UCSD-AML1 (cell line): ENCODE data around the gene ZMYM4.
"Not testable (repeated sequence)": the region's sequence is repeated elsewhere in the genome, so short reads cannot be mapped to it uniquely, and the experiment has no call there.

Source experiments
- DNase-seq: peaks from one replicate; lab custom pipeline; 2025; ENCODE audit not compliant: unreplicated experiment; lab: John Stamatoyannopoulos, UW

The ZMYM4 gene

DNA sequence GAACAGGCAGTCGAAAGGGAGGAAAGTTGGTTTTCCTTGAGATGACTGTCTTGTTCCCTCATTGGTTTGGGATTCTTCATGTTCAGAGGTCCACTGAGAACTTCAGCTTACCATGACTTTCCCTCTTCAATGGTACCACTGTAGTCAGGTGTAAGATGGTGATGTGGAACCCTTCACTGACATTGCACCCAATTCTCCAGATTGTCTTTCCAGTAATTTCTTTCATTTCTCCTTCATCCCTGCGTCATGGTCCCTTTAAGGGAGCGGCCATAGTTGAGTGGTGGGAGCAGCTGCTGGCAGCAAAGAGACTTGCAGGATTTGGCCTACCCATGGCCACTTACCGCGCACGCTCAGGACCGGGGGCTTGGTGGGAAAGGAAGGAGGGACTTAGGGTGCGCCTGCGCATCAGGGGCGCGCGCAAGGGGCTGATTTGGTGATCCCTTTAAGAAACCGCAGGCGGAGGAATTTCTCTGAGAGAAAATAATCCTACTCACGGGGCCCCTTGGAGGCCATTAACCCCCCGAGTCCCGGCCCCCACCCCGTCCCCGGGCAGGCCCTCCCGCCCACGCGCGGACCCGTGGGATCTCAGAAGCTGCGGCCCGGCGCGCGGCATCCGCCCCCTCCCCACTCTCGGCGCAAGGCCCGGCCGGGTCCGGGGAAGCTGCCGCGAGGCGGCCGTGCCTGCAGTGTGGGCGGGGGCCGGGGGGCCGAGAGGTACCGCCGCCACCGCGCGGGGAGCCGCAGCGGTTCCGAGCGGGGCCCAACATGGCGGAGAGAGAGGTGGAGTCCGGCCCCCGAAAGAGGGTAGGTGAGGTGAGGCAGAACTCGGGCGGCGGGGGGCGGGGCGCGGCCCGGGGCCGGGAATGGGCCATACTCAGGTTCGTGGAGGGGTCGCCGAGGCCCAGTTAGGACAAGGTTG is at the start of gene ZMYM4:
ZMYM4 (plus strand) TSS at position 428 of the 919 bp plus-strand sequence; CDS start at position 766, 338 bp downstream.
- DNase-seq, result peak; percentile 95

DNA sequence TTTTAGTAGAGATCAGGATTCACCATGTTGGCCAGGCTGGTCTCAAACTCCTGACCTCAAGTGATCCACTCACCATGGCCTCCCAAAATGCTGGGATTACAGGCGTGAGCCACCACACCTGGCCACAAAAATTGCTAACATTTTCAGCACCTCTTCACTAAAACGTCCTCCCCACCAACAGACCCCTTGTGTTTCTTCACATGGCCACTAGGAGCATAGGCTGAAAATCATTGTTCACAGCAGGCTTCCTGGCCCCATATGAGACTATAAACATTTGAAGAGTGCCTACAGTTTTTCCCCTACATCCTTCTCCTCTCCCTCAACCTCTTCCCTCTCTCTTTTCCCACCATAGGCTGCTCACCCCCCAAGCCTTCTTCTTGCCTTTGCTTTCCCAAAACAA is 47.5 kb upstream of the ZMYM4 start:
- DNase-seq, result no peak

DNA sequence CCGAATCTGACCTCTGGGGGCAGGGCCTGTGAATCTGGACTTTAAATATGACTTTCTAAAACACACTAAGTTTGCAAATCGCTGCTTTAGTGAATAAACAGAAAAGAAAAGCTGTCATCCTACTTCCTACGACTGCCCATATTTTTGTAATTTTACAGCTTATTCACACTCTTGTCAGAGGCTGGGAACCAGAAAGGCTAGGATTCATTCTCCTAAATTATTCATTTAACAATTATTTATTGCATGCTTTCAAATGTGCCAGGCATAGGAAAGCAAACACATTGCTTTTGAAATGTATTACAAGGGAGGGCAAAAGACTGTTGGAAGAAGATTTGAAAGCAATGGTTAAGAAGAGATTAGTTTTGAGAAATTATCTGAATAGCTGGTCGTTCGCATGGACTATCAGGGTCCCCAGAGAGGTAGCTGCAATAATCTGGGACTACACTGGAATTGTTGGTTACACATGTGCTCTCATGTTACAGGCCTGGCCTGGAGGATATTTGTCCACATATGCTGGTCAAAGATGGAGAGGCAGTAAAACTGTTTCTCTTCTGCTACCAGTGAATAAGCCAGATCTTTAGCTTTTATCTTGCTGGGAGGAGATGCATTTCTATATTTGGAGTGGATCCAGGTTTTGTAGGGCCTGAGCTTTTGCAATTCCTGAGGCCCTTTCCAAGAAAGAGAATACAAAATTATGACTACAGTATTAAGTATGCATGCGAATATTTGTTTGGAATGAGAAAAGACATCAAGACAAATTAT is 46.0 kb upstream of the ZMYM4 start:
- no peak for DNase-seq

DNA sequence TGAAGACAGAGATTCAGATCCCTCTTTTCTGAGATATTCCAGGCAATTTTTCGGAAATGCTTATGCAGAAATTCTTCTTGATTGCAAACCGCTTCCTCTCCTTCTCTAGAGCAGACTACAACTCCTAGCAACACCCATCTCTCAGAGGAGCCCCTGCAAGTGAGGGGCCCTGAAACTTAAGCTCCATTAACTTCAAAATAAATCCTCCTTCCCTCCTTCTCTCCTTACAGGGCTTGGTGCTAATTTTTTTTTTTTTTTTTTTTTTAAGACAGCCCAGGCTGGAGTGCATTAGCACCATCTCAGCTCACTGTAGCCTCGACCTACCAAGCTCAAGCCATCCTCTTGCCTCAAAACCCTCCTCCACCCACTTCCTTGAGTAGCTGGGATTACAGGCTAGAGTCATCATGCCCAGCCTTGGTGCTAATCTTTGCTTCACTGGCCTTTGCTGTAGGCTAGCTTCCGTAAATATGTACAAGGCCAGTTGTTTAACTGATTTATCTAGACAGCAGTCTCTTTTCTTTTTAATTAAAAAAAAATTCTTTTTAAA is 45.4 kb upstream of the ZMYM4 start:
- no peak for DNase-seq

DNA sequence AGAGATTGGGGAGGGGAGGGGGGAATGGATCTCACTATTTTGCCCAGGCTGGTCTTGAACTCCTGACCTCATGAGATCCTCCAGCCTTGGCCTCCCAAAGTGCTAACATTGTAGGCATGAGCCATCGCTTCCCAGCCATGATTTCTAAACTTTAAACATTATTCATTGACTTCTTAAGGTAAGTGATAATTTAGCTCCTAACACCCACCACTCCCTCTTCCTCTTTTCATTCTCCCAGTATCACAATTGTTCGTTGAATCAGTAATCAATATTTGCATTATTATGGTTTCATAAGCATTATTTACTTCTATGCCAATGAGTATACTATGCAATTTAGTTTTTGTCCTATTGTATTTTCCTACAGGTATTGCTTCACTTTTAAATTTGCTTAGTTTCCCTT is 42.0 kb upstream of the ZMYM4 start:
- no peak for DNase-seq

DNA sequence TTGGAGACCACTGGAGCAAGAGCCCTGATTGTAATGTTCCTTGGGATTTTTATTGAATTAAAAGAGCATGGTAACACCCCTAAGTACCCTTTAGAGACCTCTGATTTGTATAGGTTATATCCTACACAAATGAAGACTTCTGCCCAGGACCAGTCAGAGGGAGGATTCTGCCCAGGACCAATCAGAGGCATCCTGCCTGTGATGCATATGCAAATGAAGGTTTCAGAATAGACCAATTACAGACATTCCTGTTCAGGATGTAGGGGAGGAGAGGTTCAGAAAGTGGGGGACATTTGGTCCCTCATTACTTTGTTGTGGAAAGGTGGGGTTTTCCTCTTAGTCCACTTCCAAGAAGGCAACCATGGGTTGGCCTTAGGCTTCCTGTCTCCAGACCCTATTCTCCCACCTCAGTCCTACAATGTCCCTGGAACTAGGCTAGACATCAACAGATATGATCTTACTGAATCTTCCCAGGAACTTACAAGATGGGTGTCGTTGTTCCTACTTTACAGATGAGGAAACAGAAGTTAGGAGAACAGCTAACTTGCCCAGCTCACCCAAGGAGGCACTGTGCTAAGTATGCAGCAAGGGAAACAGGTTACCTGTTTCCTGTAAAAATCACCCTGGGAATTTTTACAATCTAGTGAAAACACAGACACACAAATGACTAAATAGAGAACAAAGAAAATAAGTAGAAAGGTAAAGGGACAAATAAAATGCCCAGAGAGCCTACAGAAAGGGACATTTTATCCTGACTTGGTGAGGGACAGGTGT is 38.7 kb upstream of the ZMYM4 start:
- DNase-seq, result no peak

DNA sequence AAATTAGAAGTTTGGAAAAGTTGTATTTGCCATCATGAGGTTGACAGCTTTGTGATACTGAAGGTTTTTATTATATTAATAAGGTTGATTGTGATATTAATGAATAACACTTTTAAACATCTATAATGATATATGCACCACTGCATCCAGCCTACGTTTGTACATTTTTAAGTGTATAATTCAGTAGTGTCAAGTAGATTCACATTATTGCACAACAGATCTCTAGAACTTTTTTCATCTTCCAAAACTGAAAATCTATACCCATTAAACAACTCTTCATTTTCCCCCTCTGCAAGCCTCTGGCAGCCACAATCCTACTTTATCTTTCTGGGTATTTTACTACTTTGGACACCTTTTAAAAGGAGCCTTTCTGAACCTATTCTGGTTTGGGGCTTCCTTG is 37.2 kb upstream of the ZMYM4 start:
- no peak for DNase-seq

DNA sequence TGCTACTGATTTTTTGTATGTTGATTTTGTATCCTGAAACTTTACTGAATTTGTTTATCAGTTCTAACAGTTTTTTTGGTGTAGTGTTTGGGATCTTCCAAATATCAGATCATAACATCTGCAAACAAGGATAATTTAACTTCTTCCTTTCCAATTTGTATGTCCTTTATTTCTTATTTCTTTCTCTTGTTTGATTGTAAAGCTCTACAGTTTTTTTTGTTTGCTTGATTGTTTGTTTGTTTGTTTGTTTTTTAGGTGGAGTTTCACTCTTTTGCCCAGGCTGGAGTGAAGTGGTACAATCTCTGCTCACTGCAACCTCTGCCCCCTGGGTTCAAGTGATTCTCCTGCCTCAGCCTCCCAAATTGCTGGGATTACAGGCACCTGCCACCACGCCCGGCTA is 31.7 kb upstream of the ZMYM4 start:
- not testable (repeated sequence) for DNase-seq

DNA sequence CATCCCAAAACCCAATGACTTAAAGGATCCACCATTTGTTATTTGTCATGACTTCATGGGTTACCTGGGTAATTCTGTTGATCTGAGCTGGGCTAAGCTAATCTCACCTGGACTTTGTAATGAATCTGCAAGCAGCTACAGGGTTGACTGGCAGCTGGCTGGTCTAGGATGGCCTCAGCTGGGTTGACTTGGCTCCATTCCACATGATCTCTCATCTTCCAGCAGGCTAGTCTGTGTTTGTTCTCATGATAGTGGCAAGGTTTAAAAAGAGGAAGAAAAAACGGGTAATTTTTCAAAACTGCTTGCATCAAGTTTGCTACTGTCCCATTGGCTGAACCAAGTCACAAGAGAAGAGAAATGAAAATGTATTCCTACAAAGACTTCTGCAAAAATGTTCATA is 24.8 kb upstream of the ZMYM4 start:
- DNase-seq, result no peak

DNA sequence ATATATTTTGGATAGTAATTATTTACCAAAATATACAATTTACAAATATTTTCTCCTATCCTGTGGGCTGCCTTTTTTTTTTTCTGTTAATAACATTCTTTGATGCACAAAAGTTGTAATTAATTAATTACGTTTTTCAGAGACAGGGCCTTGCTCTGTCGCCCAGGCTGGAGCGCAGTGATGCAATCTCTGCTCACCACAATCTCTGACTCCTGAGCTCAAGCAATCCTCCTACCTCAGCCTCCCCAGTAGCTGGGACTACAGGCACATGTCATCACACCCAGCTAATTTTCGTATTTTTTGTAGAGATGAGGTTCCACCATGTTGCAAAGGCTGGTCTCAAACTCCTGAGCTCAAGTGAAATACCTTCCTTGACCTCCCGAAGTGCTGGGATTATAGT is 21.3 kb upstream of the ZMYM4 start:
- no peak for DNase-seq

DNA sequence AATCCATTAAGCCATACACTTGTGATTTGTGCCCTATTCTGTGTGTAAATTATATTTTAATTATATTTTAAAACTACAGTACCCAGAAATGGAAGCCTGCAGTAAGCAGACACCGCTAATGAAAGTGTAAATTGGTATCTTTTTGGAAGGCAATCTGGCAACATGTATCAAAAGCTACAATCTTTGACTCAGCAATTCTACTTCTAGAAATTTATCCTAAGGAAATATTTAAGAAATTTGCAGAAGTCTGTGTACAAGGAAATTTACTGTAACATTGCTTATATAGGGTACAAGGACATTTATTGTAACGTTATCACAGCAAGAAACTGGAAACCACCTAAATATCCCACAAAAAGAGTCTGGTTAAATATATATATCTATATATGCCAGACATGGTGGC is 14.6 kb upstream of the ZMYM4 start:
- DNase-seq, result no peak

DNA sequence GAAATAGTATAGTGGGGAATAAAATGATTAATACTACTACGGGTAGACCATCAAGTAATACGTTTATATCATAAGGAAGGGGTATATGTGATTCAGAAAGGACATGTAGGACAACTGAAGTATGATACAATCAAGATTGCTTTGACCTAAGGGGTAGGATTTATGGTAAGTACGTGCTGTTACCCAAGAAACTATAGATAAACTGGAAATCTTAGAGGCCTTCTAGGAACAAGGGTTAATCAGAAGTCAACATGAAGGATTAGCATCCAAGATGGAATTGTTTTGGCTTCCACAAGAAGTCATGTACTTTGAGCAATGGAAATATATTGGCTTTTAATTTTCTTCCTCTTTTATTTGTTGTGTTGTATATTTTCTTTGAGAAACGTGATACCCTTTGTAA is 13.2 kb upstream of the ZMYM4 start:
- DNase-seq, result no peak

DNA sequence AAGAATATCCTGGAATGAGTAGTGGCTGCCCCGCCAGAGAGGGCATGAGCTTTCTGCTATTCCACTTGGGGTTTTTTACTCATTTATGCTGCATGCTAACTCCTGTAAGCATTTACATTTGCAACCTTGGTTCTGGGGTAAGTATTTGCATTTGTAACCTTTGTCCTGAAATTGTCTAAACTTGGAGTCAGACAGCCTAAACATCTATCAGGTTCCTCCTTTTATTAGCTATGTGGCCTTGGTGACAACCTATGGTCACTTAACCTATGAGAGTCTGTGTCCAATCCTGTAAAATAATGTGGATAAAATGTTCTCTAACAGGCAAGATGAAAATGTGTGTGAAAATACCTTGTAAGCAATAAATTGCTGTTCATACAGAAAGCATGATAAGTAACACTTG is 8.9 kb upstream of the ZMYM4 start:
- no peak for DNase-seq

DNA sequence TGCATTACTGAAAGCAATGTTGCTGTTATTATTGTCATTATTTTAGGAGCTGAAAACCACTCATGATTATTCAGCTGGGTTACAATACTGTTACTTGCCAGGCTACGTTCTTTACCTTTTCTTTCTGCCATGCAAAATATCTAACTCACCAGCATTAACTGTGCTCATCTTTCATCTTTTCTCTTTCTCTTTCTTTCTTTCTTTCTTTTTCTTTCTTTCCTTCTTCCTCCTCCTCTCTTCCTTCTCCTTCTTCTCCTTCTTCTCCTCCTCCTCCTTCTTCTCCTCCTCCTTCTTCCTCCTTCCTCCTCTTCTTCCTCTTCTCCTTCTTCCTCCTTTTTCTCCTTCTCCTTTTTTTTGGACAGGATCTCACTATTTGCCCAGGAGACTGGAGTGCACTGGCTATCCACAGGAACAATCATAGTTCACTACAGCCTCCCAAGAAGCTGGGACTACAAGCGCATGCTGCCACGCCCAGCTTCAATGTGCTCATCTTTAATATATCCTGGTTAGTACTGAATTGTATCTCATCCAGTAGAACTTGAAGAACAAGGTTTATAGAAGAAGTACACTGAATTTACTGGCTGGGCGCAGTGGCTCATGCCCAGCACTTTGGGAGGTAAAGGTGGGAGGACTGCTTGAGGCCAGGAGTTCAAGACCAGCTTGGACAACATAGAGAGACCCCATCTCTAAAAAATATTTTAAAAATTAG is 6.9 kb upstream of the ZMYM4 start:
- DNase-seq, result no peak

DNA sequence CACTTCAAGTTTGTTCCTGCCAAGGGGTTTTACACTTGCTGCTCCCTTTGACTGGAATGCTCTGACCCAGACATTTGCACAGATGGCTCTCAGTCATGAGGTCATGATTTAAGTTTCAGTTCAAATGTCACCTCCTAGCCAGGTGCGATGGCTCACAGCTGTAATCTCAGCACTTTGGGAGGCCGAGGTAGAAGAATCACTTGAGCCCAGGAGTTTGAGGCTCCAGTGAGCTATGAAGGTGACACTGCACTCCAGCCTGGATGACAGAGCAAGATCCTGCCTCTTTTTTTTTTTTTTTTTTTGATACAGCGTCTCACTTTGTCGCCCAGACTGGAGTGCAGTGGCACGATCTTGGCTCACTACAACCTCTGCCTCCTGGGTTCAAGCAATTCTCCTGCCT is 4.5 kb upstream of the ZMYM4 start:
- no peak for DNase-seq

DNA sequence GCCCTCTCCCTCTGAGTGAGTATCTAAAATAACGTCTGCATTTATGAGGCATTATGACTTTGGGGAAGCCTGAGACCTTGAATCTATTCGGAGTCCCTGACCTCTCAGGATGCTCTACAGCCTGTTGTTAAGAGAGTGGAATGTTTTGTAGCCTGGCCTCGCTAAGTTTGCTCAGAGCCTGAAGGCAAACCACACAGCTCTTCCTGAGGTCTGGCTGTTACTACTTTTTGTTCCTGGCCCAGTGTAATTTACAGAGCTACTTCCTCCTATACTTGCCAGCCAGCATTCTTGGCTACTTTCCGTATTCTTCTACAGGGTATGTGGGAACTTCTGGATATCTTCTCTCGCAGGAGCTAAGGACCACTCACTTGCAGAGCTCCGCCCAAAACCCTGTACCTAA is 3.6 kb upstream of the ZMYM4 start:
- DNase-seq, result peak; percentile 43

DNA sequence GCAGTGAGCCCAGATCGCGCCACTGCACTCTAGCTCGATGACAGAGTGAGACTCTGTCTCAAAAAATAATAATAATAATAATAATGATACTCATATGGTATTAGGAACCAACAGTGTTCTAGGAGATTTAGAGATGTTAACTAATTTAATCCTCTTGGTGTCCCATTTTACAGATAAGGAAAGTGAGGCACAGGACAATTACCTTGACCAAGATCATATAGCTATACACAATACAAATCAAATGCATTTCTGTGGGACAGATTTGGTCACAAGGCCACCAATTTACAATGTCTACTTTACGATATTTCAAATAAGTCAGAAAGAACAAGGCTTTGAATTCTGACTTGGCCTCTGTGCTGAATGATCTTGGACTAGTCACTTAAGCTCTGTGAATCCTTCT is 2.2 kb upstream of the ZMYM4 start:
- no peak for DNase-seq

DNA sequence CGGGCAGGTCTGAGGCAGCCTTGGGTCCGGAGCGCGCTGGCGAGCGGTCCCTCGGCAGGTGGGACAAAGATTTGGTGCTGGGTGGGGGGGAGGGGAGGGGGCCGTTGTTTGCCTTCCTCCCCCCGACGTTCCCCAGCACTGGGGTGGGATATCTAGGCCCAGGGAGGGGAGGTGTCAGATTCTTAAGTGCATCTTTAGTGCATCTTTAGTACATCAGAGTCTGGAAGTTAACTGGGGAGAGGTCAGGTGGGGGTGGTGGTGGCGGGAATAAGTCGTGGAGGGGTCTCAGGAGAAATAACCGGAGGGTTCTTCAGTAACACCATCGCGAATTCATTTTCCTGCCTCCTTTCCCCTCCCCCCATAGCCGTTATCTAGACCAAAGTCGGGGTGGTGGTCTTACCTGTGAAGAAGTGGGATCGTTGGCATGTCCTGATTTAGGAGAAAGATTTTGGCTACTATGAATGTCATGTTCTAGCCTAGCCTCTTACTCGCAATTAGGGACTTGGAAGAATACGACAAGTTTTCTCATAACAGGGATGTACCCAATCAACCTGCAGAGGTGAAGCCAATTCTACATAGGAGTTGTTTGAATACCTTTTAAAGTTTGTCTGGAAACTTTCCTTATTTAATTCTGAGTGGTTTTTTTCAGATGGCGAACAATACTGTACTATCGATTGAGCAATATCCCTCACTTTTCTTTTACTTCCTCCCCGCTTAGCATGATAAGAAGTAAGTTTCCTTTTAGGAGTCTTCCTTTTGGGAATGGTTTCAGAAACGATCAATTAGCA is 886 bp downstream of the ZMYM4 start:
- DNase-seq, result peak; percentile 28

DNA sequence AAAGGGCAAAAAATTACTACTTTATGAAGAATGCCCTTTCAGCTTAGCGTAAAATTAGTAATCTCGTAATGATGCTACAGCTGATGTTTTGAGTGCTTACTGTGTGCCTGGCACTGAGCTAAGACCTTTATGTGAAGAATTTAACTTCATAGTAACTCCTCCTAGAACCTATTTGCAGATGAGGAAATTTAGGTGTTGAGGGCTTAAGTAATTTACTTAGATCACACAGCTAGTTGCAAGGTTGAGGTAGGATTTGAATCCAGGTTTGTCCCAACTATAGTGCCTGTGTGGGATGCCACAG is 1.4 kb downstream of the ZMYM4 start:
- DNase-seq, result no peak

DNA sequence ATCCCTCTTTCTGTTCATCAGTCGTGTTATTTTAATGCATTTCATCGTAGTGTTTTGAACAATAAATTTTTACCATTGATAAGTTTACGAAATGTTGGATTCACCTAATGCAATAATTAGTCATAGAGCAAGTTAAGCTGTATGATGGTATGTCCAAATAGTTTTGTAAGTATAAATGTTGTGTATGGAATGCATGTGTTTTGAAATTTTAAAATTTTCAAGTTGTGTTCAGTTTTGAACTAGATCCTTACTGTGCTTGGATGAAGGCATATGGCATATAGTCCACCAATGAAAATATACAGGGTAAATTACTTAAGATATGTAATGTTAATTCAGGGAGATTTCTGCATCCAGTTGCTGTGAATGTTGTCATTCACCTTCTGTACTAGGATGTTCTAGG is 2.3 kb downstream of the ZMYM4 start:
- DNase-seq, result no peak
